NB4 (cell line): Measurements from ENCODE around the gene PLEKHG4B.

Experiments
- CTCF ChIP-seq: IDR thresholded peaks from one replicate; pipeline ENCODE4 v1.5.1; 2012; ENCODE audit warnings: low read depth, low read length
- MAX ChIP-seq: IDR thresholded peaks from 2 replicates; pipeline ENCODE4 v1.6.1; 2011; ENCODE audit warnings: low read depth, low read length
- MYC ChIP-seq: IDR thresholded peaks from 2 replicates; pipeline ENCODE4 v1.6.1; 2011; ENCODE audit warnings: low read depth, low read length
- POLR2A ChIP-seq: IDR thresholded peaks from 2 replicates; pipeline ENCODE4 v1.6.1; 2011; ENCODE audit warnings: mild to moderate bottlenecking; ENCODE audit not compliant: insufficient read length; ENCODE audit errors: extremely low read depth

- no peak for TF ChIP-seq CTCF
- no peak for TF ChIP-seq POLR2A
- TF ChIP-seq MAX = no peak
- no peak for TF ChIP-seq MYC
Observed at GRCh38 chr5:53381-54174, 38.4 kb upstream of the PLEKHG4B start.
